Kidney glomerular epithelial cell (primary cell): ENCODE data around the gene MYO7A.

Experiments used
- DNase-seq: peaks from one replicate; lab custom pipeline; 2025; lab: John Stamatoyannopoulos, UW

Gene MYO7A

GRCh38 chr11:77186302-77186701, 58.3 kb downstream of the MYO7A start:
- no peak for DNase-seq

DNA sequence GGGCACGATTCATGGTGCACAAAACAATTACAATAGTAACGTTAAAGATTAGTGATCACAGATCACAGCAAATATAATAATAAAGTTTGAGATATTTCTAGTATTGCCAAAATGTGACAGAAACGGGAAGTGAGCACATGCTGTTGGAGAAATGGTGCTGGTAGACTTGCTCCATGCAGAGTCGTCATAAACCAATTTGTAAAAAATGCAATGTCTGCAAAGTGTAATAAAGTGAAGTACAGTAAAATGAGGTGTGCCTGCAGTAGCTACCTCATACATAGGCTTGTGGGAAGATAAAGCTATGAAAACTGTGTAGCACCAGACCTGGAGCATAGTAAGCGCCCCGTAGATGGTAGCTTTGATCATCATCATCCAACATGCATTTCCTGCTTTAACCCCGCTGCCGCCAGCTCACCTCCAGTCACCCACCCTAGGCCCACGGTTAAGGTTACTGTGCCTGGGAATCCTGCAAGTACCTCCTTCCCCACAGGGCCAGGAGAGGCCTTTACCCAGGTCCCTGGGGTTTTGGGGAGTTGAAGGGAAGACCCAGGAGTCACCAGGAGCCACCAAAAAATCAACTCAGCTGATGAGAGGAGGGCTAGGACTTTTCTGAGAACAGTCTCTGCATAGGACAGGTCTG, 59.2 kb downstream of the MYO7A start:
- DNase-seq = no peak

DNA sequence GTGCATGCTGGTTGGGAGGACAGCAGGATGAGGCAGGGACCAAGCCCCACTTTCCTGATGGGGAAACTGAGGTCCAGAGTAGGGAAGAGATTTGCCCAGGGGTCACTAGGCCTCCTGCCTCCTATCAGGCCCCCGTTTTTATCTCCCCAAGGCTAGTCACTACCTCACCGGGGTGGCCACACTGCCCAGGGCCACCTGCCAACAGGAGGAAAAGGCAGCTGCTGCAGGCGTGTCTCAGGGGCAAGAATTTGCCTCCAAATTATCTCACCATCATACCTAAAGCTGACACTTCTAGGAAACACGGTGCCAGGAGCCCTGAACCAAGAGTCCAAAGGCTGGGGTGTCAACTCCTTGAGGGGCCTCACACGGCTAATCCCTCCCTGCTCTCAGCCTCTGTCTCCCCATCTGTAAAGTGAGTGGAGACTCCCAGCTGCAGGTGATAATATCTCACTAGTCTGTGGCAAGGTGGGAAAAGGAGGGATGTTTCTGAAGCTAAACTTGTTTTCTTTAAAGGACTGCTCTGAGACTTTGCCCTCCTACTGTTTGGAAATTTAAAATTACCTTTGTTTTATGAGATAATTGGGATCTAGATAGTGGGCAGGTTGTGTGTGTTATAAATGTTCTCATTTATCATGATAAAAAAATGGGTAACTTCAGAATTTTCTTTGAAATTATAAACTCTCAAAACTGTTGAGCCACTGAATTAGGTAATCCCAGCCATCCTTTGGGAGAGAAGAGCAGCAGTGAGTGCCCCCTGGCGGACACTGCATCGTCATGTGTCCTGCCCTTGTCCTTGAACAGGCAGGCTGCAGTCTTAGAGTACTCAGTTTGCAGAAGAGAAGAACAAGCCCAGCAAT, 60.0 kb downstream of the MYO7A start:
- peak; percentile 54 for DNase-seq

DNA sequence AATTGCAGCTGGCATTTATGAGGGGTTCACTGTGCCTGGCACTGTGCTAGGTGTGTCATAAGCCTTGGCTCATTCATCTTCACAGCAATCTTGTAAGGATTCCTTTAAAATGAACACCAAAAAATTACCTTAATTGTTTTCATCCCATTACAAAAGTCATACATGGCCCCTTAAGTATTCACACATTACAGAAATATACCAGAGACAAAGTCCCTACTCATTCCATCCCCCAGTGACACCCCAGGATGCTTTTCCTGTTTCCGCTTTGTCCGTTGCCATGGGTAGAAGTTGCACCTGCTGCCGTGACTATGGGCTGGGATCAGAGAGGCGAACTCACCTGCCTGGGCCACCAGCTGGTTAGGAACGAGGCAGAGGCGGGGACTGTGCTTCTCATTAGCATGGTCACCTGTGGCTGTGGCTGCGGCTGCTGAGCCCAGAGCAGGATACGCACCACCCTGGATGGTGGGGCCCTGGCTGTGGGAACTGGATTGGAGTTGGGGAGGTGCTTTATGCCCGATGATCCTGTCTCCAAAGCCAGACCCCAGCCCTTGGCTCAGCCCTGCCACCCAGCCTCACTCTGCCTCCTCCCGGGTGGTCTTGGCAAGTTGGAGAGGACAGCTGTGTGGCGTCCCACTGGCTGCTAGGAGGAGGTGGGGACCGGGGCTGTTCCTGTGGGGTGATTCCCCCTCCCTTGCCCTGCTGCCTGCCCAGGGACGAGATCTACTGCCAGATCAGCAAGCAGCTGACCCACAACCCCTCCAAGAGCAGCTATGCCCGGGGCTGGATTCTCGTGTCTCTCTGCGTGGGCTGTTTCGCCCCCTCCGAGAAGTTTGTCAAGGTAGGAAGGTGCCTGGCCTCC, 60.8 kb downstream of the MYO7A start:
- DNase-seq = no peak

DNA sequence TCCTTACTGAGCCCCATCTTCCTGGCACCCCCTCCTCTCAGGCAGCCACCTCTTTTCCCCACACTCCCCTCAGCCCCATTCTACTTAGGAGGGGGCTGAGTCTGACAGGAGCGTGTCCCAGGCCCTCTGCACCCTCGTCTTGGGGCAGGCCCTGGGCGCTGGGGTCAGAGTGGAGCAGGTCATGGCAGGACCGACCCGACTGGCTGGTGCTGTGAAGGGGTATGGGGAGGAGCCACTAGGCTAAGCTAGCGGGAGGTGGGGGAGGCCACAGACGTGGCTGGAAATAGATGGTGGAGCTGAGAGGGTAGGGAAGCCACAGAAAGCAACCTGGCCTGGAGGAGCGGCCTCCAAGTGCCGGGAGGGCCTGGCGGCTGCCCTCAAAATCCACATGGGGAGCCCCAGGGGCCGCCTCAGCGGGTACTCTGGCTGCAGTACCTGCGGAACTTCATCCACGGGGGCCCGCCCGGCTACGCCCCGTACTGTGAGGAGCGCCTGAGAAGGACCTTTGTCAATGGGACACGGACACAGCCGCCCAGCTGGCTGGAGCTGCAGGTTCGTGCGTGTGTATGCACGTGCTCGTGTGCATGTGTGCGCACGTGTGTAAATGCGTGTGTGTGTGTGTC, 61.7 kb downstream of the MYO7A start:
- DNase-seq = no peak

GRCh38 chr11:77190331-77191075, 62.5 kb downstream of the MYO7A start:
- no peak for DNase-seq

GRCh38 chr11:77191429-77191822, 63.4 kb downstream of the MYO7A start:
- DNase-seq = no peak

- peak; percentile 73 for DNase-seq
These were observed 63.9 kb downstream of the MYO7A start for GRCh38 chr11:77191823-77192495.

GRCh38 chr11:77193167-77193566, 65.1 kb downstream of the MYO7A start:
- DNase-seq = no peak

DNA sequence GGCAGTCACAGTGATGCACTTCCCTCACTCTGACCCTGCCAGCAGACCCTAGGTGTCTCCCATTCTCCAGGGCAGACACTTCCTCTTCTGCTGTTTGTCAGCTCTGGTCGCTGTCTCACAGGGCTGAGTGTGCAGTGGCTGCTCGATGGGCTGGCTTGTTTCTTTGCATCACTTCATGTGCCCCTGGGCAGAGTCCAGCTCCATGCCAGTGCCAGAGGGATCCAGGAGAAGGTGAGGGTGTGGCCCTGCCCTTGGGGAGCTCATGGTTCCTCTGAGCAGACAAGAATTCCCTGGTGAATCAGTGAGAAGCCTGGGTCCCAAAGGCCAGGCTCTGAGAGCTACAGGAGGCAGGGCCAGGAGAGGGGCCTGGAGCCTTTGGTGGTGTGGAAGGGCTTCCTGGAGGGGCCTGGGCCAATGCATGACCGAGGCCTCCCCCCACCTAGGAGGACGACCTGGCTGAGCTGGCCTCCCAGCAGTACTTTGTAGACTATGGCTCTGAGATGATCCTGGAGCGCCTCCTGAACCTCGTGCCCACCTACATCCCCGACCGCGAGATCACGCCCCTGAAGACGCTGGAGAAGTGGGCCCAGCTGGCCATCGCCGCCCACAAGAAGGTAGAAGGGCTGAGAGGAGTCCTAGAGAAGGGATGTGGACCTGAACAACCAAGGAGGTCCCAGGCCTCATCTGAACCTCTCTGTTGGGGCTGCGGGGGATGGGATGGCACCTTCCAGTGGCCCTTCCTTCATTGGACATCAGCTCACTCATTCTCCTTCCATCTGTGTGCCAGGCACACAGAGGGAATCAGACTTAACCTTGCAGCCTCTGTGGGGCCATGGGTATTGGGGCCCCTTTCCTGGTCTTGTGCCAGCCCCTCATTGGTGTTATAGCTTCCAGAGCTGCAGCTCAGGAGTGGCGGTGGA, 66.1 kb downstream of the MYO7A start:
- no peak for DNase-seq

- no peak for DNase-seq
These were observed 67.2 kb downstream of the MYO7A start for GRCh38 chr11:77195071-77195755.

DNA sequence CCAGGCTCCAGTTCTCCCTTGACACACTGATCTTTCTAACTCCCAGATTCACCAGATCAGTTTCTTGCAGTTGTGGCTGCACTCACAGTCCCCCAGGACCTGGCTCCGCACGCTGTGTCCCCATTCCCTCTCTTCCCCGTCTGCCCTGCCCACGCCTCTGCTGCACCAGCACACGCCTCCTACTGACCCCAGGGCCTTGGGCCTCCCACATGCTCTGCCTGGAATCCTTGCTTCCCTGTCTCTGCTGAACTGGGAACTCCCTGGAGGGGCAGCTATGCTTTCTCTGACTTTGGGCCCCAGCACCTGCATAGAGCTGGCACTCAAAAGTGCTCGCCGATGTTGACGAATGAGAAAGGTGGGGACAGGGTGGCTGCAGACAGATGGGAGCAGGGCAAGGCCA, 68.9 kb downstream of the MYO7A start:
- DNase-seq = no peak

DNA sequence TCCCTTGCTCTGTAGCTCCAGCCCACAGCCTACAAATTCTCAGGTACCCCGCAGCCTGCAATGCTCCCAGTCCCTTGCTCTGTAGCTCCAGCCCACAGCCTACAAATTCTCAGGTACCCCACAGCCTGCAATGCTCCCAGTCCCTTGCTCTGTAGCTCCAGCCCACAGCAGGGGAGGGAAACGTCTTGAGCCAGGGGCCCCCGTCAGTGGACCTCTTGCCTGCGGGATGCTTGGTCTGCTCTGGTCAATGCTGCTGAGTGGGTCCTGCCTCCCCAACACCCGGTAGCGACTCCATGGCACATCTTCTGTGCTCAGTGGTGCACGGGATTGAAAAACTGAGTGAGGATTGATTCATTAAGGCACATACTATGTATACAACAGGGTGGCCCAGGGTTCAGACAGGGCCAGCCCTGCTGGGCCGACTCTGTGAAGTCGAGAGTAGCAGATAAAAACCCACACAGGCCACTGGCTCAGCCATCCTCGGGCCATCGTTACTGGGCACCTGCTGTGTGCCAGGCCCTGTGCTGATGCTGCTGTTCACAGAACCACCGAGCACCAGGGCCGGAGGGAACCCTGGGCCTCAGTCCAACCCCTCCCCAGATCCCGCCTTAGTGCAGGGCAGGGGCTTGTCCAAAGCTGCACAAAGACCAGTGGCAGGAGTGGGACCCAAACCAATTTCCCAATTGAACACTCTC, 69.7 kb downstream of the MYO7A start:
- DNase-seq = no peak

DNA sequence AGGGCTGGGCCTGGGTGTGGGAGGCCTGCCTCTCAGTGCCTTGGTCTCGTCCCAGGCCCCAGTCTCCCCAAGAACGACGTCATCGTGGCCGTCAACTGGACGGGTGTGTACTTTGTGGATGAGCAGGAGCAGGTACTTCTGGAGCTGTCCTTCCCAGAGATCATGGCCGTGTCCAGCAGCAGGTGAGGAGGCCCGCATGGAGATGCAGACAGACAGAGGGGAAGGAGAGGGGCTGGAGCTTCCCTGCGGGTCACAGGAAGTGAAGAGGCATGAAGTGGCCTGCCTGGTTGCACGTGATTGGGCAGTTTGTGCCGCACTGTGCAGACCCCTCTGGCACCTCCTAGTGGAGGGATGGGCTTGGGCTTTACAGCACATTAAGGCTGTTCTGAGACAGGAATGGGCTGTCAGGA, 70.4 kb downstream of the MYO7A start:
- no peak for DNase-seq

- no peak for DNase-seq
These were observed 71.2 kb downstream of the MYO7A start for GRCh38 chr11:77199137-77199745.

DNA sequence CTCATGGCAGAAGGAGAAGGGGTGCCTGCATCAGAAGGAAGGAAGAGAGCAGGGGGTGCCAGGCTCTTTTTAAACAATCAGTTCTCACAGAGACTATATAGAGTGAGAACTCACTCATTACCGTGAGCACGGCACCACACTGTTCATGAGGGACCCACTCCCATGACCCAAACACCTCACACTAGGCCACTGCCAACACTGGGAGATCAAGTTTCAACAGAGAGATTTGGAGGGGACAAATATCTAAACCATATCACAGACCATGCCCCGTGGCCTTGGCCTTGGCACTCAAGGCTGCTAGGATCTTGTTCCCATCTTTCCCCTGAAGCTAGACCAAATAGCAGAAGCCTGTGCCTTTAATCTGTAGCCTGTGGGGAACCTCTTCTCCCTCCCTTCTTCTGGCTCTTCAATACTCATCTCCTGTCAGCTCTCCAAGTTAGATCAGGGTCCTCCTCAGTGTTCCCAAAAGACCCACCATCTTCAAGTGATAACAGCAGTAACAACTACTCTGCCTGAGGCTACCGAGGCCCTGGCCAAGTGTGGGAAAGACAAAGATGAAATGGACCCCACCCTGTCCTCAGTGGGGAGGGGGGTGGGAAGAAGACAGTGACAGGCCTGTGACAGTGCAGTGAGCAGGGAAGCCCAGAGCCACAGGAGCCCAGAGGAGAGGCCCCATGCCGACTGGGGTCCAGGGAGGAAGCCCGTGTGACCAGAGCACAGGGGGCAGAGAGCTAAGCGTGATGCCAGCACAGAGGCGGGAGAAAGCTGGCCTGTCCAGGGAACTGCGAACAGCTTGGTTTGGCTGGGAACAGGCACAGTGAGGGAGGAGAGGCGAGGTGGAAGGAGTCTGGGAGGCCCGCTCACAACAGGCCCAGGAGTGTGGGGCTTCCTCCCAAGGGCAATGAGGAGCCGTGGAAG, 72.6 kb downstream of the MYO7A start:
- no peak for DNase-seq

DNA sequence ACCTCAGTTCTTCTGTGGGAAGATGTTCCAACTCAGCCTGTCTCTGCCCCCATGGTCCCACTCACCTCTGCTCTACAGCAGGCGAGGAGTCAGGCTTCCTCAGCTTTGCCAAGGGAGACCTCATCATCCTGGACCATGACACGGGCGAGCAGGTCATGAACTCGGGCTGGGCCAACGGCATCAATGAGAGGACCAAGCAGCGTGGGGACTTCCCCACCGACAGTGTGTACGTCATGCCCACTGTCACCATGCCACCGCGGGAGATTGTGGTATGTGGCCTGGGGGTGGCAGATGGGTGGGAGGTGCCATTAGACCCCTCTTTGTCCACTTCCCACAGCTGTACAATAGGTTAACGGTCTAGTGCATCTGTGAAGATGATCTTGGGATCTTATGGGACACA, 73.3 kb downstream of the MYO7A start:
- DNase-seq = no peak
